Astrocyte of the cerebellum (primary cell): Measurements from ENCODE around the gene AKAP10.
A peak's percentile ranks its signal among the peaks of the same experiment; 100 is the strongest.

Experiments used
- DNase-seq: peaks from one replicate; pipeline ENCODE4 v3.0.0-alpha.2; 2011; ENCODE audit warnings: low read depth
- H3K4me3 ChIP-seq: 2 replicates; pipeline ENCODE4 v1.5.1; 2011; ENCODE audit warnings: mild to moderate bottlenecking, low read depth, low read length, moderate library complexity
- in situ Hi-C: cut with HindIII; loops from 2 replicates; pipeline ENCODE4 v1.10.0; 2017; ENCODE audit warnings: low sequenced_read_pairs
- TF ChIP-seq, protein P1 (sequence below): IDR thresholded peaks from 2 replicates; pipeline ENCODE4 v1.5.1; 2012; ENCODE audit warnings: low read length, low read depth, moderate library complexity, mild to moderate bottlenecking; ENCODE audit errors: missing control alignments

AKAP10 gene

GRCh38 chr17:20010099-20010863, 32.7 kb upstream of the AKAP10 start:
- in situ Hi-C loops = no loop called here
- DNase-seq = peak; percentile 51
- TF ChIP-seq, protein P1, sequence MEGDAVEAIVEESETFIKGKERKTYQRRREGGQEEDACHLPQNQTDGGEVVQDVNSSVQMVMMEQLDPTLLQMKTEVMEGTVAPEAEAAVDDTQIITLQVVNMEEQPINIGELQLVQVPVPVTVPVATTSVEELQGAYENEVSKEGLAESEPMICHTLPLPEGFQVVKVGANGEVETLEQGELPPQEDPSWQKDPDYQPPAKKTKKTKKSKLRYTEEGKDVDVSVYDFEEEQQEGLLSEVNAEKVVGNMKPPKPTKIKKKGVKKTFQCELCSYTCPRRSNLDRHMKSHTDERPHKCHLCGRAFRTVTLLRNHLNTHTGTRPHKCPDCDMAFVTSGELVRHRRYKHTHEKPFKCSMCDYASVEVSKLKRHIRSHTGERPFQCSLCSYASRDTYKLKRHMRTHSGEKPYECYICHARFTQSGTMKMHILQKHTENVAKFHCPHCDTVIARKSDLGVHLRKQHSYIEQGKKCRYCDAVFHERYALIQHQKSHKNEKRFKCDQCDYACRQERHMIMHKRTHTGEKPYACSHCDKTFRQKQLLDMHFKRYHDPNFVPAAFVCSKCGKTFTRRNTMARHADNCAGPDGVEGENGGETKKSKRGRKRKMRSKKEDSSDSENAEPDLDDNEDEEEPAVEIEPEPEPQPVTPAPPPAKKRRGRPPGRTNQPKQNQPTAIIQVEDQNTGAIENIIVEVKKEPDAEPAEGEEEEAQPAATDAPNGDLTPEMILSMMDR = peak; percentile 72
- peak overlapping the region; percentile 63 for H3K4me3 ChIP-seq

GRCh38 chr17:20009302-20010098, 31.9 kb upstream of the AKAP10 start, which contains the start of gene SPECC1:
Gene SPECC1 (plus strand): TSS chr17:20009359. CDS start chr17:20096652, 87,293 bp downstream.
- DNase-seq = peak; percentile 6
- TF ChIP-seq, protein P1 = no peak
- peak within 1 kb of the TSS; percentile 63 for H3K4me3 ChIP-seq
- in situ Hi-C loops = no loop called here

DNA sequence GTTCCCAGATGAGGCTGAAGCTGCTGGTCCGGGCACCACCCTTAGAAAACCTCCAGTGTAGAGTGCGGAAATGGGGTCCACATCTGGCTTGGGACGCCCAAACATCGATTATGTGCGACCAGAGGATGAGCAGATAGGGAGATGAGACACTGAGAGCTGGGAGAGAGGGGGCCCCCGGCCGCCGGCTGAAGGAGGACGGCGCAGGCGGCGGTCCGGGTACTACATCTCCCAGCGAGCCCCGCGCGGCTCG, 31.3 kb upstream of the AKAP10 start:
- in situ Hi-C loops = no loop called here
- H3K4me3 ChIP-seq = peak overlapping the region; percentile 63
- DNase-seq = no peak
- TF ChIP-seq, protein P1 = peak; percentile 79

DNA sequence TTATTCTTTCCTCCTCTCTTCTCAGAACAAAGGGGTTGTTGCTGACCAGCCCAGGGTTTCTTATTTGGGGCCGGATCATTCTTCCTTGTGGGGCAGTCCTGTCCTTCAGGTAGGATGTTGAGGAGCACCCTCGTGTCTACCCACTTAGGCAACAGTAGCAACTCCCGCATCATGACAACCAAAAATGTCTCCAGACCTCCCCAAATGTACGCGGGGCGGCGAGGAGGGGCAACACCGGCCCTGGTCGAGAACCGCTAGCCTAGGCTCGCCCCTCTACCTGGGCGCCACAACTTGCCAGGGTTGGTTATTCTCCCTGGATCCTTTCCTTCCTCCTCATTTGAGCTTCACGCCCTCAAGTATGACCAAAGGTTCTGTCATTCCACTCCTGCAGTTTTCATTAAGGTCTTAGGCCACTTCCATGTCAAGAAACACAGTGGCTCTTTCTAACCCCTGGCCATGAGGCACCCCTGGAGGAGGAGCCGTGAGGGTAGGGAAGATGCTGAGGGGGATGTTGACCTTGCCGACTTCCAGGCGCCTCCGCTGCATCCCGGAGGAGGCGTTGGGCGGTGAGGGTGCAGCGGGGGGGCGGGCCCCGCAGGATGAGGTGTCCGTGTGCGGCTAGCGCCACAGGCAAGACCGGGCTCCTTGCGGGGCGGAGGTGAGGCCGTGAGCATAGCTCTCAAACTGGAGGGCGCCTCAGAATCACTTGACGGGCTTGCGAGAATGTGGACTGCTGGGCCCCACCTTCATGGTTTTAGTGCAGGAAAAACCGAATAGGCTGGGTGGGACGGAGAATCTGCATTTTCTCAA, 30.8 kb upstream of the AKAP10 start:
- DNase-seq = no peak
- TF ChIP-seq, protein P1 = no peak
- peak overlapping the region; percentile 63 for H3K4me3 ChIP-seq
- in situ Hi-C loops = no loop called here

DNA sequence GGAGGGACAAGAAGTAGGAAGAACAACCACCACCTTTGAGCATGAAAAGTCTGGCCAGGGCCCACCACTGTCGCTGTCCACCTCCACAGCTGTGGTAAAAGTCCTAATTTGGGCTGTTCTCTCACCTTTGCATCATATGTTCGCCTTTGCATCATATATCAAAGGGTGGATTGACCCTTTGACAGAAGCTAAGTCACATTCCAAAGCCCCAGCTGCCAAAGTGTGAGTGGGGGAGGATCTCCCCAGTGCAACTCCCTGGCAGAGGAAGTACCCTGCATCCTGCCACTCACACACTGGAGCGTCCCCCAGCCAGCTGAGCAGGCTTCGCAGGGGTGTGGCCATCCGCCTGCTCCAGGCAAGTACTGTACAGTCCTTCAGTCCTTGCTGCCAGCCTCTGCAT, 18.9 kb upstream of the AKAP10 start:
- H3K4me3 ChIP-seq = no peak overlapping the region
- in situ Hi-C loops = no loop called here
- TF ChIP-seq, protein P1 = no peak
- DNase-seq = no peak

- in situ Hi-C loops = no loop called here
- no peak for DNase-seq
- TF ChIP-seq, protein P1 = no peak
- H3K4me3 ChIP-seq = no peak overlapping the region
Observed at GRCh38 chr17:19996086-19996485, 18.5 kb upstream of the AKAP10 start.
